ENCODE results near the gene CHAC1.

DNA sequence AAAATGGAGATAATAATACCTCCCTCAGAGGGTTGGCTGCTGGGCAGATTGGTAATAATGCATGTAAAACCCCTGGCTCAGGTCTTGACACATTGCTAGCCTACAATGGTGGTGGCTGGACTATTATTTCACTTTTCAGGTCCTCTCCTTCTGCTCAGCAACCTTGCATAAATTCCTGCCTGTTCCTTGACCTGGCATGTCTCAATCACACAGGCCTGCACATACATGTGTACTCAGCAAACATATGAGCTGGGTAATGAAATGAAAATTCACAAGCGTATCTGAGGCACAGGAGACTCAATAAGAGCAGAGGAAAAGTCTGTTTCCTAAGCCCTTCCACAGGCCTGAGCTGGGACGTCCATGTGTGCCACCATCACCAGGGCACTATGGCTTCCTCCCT lies 41.6 kb upstream of the CHAC1 start:
- TF ChIP-seq, protein P1, sequence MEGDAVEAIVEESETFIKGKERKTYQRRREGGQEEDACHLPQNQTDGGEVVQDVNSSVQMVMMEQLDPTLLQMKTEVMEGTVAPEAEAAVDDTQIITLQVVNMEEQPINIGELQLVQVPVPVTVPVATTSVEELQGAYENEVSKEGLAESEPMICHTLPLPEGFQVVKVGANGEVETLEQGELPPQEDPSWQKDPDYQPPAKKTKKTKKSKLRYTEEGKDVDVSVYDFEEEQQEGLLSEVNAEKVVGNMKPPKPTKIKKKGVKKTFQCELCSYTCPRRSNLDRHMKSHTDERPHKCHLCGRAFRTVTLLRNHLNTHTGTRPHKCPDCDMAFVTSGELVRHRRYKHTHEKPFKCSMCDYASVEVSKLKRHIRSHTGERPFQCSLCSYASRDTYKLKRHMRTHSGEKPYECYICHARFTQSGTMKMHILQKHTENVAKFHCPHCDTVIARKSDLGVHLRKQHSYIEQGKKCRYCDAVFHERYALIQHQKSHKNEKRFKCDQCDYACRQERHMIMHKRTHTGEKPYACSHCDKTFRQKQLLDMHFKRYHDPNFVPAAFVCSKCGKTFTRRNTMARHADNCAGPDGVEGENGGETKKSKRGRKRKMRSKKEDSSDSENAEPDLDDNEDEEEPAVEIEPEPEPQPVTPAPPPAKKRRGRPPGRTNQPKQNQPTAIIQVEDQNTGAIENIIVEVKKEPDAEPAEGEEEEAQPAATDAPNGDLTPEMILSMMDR (IDR thresholded peaks at IDR 0.05; ENCODE audit: low read length) = no peak
- TF ChIP-seq EZH2 (optimal IDR thresholded peaks at IDR 0.05; ENCODE audit: low read depth, low read length) (no peak), EZH2phosphoT487 (IDR thresholded peaks at IDR 0.05; ENCODE audit: low read length) (no peak)
